B cell (primary cell): ENCODE data around the gene VAC14.

Experiments used
- CTCF ChIP-seq: fragments of 200-600 bp; IDR thresholded peaks from one replicate; pipeline ENCODE4 v1.8.0; 2022; ENCODE audit warnings: antibody characterized with exemption, mild to moderate bottlenecking
- EZH2 ChIP-seq: IDR thresholded peaks from 2 replicates; pipeline ENCODE4 v1.6.1; 2012; ENCODE audit warnings: borderline replicate concordance, low read depth, mild to moderate bottlenecking, moderate library complexity, low read length; ENCODE audit not compliant: insufficient read depth, poor library complexity, severe bottlenecking

GRCh38 chr16:70703041-70703834 is 97.7 kb downstream of the VAC14 start:
- TF ChIP-seq CTCF = no peak
- no peak for TF ChIP-seq EZH2
